Measurements from ENCODE around the gene KLF1. TPM values are rescaled to one million over a fixed set of nuclear protein-coding genes. Genes with fewer than 3 reads are reported as not detected.

The KLF1 gene
- polyA plus RNA-seq, 1 experiment, result not detected

- Histone ChIP-seq H3K36me3 (ENCODE audit: control insufficient read depth, insufficient read depth, low read length) (no peaks in the 10 kb centered on the region), H3K4me3 (ENCODE audit: low read depth, low read length) (no peak overlapping the region), H3K27me3 (ENCODE audit: control insufficient read depth, insufficient read depth, low read length) (0 out of 2 replicates have a peak, but pooled peaks cover 1% of the 10 kb centered on the region)
- POLR2A ChIA-PET, result no interaction called here
- CTCF ChIA-PET, result interaction anchor here (0.8 to 1.7 kb wide), 3 partner anchors 16 to 71 kb away, joined by 3 to 12 read pairs (median 5); no protein-coding TSS in a partner anchor
- DNase-seq (ENCODE audit: low read depth), result no peak
- TF ChIP-seq, protein P1, sequence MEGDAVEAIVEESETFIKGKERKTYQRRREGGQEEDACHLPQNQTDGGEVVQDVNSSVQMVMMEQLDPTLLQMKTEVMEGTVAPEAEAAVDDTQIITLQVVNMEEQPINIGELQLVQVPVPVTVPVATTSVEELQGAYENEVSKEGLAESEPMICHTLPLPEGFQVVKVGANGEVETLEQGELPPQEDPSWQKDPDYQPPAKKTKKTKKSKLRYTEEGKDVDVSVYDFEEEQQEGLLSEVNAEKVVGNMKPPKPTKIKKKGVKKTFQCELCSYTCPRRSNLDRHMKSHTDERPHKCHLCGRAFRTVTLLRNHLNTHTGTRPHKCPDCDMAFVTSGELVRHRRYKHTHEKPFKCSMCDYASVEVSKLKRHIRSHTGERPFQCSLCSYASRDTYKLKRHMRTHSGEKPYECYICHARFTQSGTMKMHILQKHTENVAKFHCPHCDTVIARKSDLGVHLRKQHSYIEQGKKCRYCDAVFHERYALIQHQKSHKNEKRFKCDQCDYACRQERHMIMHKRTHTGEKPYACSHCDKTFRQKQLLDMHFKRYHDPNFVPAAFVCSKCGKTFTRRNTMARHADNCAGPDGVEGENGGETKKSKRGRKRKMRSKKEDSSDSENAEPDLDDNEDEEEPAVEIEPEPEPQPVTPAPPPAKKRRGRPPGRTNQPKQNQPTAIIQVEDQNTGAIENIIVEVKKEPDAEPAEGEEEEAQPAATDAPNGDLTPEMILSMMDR (IDR thresholded peaks at IDR 0.05; ENCODE audit: insufficient read depth, low read depth, low read length), result no peak
Measured at GRCh38 chr19:12864143-12864542, 22.9 kb downstream of the KLF1 start.

DNA sequence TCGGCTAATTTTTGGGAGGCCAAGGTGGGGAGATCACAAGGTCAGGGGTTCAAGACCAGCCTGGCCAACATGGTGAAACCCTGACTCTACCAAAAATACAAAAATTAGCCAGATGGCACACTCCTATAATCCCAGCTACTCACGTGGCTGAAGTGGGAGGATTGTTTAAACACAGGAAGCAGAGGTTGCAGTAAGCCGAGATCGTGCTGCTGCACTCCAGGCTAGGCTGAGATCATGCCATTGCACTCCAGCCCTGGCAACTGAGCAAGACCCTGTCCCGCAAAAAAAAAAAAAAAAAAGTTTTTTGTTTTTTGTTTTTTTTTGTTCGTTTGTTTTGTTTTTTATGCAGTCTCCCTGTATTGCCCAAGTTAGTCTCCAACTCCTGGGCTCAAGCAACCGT lies 27.5 kb downstream of the KLF1 start:
- no peak for DNase-seq (ENCODE audit: low read depth)
- CTCF ChIA-PET, result interaction anchor here (0.8 to 4.0 kb wide), 3 partner anchors 12 to 1697 kb away, joined by 3 to 21 read pairs (median 4); no protein-coding TSS in a partner anchor
- TF ChIP-seq, protein P1 (IDR thresholded peaks at IDR 0.05; ENCODE audit: insufficient read depth, low read depth, low read length), result no peak

DNA sequence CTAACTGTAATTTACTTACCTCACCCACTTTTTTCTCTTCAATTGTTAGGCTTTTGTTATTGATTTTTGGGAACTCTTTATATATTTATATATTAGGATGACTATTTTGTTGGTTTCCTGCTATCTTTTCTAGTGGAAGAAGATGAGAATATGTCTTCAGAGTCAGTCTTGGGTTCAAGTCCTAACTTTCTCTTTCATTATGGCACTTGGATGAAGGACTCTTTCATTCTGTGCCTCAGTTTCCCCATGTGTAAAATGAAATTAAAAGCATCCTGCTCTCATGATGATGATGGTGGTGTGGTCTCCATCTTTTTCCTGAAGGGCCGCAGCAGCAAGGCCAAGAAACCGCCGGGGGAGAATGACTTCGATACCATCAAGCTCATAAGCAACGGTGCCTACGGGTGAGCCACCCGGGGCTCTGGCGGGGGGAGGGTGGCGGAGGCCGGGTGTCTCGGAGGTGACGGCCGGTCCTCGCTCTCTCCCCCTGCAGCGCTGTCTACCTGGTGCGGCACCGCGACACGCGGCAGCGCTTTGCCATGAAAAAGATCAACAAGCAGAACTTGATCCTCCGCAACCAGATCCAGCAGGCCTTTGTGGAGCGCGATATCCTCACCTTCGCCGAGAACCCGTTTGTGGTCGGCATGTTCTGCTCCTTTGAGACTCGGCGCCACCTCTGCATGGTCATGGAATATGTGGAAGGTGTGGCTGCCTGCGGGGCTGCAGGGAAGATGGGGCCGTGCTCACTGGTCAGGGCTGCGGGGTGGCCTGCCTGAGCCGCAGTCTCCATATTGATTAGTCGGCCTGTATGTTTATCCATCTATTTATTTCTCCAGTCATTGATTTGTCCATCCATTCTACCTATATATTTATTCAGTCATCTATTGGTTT lies 28.7 kb downstream of the KLF1 start:
- Histone ChIP-seq H3K4me3 (ENCODE audit: low read depth, low read length) (no peak overlapping the region), H3K27me3 (ENCODE audit: control insufficient read depth, insufficient read depth, low read length) (0 out of 2 replicates have a peak, but pooled peaks cover under 1% of the 10 kb centered on the region), H3K36me3 (ENCODE audit: control insufficient read depth, insufficient read depth, low read length) (no peaks in the 10 kb centered on the region)
- POLR2A ChIA-PET, result no interaction called here
- CTCF ChIA-PET, result interaction anchor here (1.0 to 4.0 kb wide), 3 partner anchors 10 to 101 kb away, joined by 3 to 21 read pairs (median 4); no protein-coding TSS in a partner anchor
- DNase-seq (ENCODE audit: low read depth), result no peak
- TF ChIP-seq, protein P1 (IDR thresholded peaks at IDR 0.05; ENCODE audit: insufficient read depth, low read depth, low read length), result no peak

More for the DNA sequence above, 27.5 kb downstream of the KLF1 start:
- H3K36me3 ChIP-seq (ENCODE audit: control insufficient read depth, insufficient read depth, low read length), result no peaks in the 10 kb centered on the region
- 0 out of 2 replicates have a peak, but pooled peaks cover 1% of the 10 kb centered on the region for H3K27me3 ChIP-seq (ENCODE audit: control insufficient read depth, insufficient read depth, low read length)
- no peak overlapping the region for H3K4me3 ChIP-seq (ENCODE audit: low read depth, low read length)
- POLR2A ChIA-PET, result no interaction called here

GRCh38 chr19:12856653-12857052 lies 30.3 kb downstream of the KLF1 start:
- POLR2A ChIA-PET, result no interaction called here
- no peaks in the 10 kb centered on the region for H3K36me3 ChIP-seq (ENCODE audit: control insufficient read depth, insufficient read depth, low read length)
- no peak for DNase-seq (ENCODE audit: low read depth)
- H3K4me3 ChIP-seq (ENCODE audit: low read depth, low read length), result no peak overlapping the region
- TF ChIP-seq, protein P1 (IDR thresholded peaks at IDR 0.05; ENCODE audit: insufficient read depth, low read depth, low read length), result no peak
- CTCF ChIA-PET, result interaction anchor here (4.0 kb wide), 1 partner anchor 9 kb away, joined by 21 read pairs; no protein-coding TSS in a partner anchor
- no peaks in the 10 kb centered on the region for H3K27me3 ChIP-seq (ENCODE audit: control insufficient read depth, insufficient read depth, low read length)

Data from BJ (cell line).